UCSD-AML1 (cell line): ENCODE data around the gene SHANK2.

Experiments used
- DNase-seq: peaks from one replicate; lab custom pipeline; 2025; ENCODE audit not compliant: unreplicated experiment; lab: John Stamatoyannopoulos, UW

The SHANK2 gene

DNA sequence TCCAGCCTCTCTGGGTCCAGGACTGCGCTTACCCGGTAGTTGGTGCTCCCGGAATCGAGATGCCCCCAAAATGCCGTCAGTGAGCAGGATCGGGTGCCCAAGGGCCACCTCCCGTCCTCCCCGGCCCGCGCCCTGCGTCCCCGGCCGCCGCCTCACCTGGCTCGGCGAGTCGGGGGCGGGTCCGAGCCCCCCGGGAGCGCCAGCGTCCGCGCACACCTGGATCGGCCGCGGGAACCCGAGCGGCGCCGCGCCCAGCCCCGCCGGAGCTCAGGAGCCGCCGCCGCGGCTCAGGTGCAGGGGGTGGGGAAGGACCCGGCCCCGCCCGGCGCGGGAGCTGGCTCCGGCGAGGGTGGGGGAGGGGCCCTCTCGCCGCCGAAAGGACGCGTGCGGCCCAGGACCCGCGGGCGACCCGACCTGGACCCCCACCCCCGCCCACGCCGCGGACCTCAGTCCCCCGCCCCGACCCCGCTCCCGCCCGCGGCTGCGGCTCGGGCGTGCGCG is at the start of gene SHANK2:
TSS of gene SHANK2 (minus strand) at position 309 of the 501 bp plus-strand sequence. CDS start 105,251 bp downstream, outside the sequence.
- no peak for DNase-seq

DNA sequence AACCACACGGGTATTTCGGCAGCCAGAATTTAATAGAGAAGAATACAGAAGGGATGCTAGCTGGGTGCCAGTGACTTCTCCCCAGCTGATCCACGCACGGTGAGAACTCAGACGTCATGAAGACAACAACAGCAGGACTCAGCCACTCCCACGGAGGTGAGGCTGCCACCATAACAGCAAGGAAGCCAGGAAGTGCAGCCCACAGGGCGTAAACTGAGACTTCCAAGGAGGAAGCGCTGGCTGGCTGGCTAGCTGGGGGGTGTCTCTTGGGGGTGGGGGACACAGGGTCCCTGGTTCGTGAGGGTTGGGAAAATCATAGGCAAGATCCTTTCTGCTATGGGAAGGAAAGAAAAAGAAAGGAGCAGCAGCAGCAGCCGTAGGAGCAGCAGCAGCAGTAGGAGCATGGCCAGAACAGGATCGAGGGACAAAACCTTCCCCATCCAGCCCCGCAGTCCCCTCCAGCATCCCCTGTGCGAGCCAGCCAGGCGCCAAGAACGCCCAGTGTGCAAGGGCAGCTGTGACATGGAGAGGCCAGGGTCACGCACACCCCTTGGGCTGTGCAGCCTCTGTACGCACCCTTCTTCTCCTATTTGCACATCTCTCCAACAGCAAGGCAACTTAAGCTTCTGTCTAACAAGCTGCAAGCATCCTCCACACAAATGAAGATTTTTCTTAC is 49.6 kb upstream of the SHANK2 start:
- no peak for DNase-seq

DNA sequence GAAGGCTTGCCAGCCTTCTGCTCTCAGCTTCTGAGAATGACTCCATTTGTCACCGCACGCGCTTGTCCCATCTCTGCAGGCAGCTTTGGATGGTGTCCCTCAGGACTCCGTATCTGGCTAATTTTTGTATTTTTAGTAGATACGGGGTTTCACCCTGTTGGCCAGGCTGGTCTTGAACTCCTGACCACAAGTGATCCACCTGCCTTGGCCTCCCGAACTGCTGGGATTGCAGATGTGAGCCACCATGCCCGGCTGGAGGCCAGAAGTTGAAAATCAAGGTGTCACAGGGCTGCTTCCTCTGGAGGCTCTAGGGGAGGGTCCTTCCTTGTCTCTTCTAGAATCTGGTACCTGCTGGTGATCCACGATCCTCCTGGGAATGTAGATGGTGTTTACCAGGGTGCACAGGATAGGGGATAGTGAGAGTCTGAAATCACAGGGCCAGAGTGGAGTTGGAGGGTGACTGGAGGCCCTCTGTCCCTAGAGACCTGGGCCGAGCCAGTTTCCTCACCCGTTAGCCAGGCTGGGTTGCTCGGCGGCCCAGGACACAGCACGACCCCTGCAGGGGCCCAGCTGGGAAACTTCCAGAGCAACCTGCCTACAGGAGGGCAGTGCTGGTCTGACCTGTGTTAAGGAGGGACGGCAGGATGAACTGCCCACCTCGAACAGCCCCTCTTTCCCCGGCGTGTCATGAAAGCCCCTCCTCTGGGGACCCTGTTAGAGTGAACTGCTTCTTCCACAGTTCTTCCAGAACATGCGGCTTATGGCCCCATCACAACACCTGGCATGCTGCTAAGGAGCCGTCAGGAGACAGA is 48.9 kb upstream of the SHANK2 start:
- DNase-seq = no peak

DNA sequence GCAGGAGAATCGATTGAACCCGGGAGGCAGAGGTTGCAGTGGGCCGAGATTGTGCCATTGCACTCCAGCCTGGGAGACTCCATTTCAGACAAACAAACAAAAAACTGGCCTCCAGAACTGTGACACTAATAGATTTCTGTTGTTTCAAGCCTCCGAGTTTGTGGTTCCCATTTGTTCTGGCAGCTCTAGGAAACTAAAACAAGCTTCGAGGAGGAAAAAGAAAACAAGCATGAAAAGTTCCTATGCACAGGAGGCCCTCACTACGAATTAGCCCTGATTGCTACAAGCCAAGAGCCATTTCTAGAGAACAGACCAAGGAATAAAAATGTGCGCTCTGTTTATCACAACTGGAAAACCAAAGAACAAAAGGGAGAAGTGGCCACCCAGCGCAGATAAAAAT is 47.8 kb upstream of the SHANK2 start:
- no peak for DNase-seq

DNA sequence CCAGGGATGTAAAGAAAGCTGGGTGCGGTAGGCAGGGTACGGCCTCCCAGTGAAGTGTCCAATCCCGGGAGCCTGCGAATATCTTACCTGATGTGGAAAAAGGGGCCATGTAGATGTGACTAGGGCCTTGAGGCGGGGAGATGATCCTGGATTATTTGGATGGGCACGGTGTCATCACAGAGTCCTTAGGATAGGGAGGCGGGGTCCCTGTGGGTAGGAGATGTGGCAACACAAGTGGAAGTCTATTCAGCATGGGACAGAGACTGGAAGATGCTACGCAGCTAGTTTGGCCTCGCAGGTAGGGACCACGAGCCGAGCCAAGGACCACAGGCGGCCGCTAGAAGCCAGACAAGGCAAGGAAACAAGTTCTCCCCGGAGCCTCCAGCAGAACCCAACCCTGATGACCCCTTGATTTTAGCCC is 46.4 kb upstream of the SHANK2 start:
- DNase-seq = no peak

DNA sequence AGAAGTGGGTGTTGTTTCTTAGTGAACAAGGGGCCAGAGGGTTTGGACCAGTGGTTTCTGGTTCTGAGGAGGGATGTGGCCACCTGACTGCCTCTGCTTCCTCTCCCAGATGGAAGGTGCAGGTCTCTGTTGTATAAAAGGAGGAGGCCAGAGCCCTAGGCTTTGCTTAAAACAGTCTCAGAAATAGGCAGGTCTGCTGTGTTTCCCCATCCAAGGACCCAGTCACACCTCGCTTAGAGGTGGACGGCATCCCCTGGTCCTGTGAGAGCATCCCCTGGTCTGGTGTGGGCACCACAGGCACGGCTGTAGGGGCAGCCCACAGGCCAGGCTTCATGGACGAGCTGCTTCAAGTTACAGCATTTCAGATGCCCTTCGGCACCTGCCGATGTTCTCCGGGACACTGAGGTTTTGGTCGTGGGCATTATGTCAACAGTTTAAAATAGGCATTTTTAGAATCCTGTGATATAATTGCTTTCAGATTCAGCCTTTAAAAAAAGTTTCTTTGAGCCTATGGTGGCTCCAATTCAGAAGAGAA is 45.7 kb upstream of the SHANK2 start:
- DNase-seq = no peak

DNA sequence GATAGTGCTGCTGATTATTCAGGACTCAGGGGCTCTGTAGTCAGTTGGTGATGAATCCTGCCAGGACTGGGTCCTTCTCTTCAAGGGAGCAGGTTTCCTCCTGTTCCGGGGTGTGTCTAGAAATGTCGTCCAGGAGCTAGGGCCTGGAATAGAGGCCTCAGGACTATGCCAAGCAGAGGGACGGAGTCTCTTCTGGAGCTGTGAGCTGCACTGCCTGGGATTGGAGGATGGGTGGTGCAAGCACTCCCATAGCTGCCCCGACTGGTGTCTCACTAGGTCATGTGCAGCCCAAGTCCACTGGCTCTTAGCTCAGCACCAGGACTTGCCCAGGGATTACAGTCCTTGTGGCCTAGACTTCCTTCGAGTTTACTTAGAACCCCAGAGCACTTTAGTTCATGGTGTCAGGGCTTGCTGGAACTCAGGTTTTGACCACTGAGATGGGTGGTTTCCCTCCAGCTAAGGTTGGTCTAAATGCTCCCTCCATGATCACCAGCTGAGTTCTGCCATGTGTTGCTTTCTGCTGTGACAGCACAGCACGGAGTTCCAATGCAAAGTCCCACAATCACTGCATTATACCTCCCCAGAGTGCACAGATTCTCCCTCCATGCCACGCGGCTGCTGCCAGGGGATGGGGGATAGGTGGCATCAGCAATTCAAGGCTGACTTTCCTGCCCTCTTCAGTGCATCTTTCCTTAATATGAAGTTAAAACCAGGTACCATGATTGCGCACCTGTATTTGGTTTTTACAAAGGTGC is 42.6 kb upstream of the SHANK2 start:
- no peak for DNase-seq

DNA sequence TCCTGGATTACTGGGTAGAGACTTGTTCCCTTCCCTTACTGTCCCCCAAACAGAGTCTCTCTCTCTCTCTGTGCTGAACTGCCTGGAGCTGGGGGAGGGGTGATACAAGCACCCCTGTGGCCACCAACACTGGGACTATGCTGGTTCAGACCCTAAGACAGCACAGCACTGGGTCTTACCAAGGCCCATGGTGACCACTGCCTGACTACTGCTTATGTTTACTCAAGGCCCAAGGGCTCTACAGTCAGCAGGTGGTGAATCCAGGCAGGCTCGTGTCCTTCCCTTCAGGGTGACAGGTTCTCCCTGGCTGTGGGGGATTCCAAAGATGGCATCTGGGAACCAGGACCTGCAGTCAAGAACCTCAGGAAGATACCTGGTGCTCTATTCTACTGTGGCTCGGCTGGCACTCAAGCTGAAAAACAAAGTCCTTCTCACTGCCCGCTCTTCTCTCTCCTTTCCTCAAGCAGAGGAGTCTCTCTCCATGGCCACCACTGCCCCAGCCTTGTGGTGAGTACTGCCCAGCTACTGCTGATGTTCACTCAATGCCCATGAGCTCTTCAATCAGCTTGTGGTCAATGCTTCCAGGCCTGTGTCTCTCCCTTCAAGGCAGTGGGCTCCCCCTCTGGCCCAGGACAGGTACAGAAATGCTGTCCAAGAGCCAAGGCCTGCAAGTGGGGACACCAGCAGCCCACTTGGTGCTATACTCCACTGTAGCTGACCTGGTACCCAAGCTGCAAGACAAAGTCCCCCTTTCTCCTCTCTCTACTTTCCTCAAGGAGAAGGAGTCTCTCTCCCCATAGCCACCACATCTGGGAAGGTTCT is 41.8 kb upstream of the SHANK2 start:
- DNase-seq = no peak

DNA sequence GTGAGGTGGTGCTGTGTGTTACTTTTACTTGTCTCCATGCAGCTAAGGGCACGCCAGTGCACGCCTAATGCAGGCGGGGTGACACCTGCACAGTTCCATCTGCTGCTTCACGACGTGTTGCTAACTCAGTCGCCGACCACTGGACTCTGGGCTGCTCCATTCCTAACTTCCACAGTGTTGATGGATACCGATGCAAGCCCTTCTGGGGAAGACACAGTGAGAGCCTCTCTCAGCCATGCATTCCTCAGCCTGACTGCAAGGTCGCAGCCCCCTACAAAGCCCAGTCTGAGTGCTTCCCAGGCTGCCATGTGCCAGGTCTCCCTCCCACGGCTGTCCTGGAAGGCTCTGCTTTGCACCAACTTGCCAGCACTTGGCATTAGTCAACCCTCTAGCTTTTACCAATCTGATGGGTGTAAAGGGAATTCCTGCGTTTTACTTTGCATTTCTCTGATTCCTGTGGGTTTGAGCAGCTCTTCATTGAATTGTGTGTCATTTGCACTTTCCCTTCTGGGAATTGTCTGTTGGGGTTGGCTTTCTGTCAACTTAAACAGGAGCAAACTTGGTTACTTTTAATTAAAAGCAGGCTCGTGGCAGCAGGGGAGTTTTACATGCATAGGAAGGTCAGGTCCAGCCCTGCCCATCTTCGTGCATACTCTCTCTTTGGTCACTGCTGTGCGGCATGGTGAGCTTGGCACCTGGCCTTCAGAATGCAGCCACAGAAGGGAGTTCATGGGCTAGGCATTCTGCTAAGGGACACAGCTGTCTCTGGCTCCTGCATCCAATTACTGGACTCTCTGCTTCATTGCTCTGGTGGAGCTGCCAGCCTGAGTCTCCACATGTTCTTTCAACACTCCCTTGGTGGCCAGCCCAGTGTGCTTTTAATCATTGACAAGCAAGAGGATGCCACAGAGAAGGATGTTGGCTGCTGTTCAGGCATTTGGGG is 34.6 kb upstream of the SHANK2 start:
- no peak for DNase-seq

DNA sequence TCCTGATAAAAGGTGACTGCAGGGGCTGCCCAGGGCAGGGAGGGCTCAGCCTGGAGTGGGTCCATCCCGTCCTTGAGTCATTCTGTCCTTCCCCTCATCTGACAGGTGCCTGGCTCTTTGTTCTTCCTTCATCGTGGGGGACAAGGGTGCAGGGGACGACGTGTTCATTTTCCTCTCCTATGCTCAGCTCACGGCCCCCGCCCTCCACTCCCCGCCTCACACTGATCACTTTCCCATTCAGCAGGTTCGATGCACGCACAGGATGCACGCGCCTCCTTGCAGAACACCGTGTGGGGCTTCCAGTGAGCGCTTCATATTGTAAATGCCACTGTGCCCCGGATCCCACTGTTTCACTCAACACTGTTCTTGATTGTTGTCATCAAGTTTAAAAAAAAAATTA is 32.7 kb upstream of the SHANK2 start:
- no peak for DNase-seq

DNA sequence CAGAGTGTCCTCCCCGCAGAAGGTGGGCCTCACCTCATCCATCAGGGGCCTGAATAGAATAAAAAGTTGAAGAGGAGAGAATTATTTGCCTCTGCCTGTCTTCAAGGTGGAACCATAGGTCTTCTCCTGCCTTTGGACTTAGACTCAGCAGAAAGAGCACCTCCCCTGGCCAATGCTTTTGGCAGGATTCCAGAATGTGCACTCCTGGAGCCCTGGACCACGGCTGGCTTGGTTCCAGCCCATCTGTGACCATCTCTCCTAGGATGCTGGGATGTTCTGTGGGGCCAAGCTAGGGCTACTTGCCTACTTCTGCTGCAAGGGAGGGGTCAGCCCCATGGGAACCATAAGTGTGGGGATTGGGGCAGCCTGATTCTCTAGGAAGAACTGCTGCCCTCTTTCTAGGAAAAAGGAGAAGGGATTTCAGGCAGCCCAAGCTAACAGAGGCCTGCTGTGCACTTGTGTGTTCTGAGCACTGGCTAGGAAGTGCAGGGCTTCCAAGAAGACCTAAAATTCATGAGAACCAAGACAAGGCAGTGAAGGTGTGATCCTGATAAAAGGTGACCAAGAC is 32.2 kb upstream of the SHANK2 start:
- no peak for DNase-seq

DNA sequence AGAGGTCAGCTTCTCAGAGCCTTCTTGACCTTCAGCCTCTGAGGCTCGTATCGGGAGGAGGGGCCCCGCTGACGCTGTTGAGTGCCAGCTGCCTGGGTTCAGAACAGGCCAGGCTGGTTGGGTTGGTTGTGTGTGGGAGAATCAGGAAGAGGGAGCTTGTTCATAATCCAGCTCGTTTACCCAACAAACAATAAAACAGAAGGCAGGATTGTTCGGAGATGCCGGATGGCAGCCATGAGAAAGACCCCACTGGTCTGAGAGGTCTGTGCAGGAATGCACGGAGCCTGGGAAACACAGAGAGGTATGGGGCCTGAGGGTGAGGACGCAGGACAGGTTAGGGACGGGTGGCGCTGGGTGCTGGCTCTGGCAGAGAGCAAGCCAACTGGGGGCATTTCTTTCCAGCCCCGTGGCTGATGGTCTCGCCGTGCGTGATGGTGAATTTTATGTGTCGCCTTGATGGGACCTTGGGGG is 31.6 kb upstream of the SHANK2 start:
- no peak for DNase-seq

DNA sequence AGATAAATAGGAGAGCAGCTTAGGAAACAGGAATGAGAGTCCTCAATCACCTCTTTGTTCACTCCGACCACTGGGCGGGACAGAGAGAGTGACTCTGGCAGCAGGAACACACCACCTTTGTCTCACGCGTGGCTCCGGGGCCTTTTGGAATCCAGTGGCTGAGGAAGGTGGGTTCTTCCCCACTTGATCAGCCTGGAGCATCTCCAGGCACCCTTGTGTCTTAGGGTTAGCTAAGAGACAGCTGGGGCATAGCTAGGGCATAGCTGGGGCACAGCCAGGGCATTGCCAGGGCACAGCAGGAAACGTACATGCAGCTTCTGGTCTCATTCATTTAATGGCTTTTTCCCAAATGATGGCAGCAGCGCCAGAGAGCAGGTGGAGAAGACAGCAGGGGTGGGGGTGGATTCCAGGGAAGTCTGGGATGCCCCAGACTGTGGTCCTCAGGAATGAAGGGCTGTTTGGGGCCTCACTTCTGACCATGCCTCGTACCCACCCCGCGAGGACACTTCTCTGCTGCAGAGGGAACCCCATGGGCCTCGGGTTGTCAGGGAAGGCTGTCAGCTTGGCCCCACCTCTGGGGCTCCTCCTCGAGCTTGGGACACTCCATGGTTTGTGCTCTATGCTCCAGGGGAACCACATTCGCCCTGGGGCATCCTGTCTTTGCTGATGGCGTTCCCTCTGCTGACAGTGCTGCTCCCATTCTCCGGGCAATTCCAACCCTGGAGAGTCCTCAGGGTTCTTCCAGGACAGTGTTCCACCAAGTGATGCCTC is 30.4 kb upstream of the SHANK2 start:
- DNase-seq = no peak

DNA sequence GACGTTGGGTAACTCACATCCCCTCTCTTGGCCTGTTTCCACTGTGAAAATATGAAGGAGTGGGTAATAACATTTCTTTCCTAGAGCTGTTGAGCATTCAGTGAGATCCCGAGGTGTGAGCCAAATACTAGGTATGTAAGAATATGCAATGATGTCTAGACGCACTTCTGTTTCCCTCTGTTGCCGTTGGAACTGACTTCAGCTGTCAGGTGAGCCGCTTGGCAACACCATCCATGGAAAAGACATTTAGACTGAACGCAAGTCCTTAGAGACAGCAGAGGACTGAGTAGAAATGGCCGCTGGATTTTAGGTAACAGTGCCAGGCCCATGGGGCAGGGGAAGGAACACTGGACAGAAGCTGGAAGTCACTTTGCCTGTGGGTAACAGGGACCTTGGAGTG is 29.5 kb upstream of the SHANK2 start:
- DNase-seq = no peak

DNA sequence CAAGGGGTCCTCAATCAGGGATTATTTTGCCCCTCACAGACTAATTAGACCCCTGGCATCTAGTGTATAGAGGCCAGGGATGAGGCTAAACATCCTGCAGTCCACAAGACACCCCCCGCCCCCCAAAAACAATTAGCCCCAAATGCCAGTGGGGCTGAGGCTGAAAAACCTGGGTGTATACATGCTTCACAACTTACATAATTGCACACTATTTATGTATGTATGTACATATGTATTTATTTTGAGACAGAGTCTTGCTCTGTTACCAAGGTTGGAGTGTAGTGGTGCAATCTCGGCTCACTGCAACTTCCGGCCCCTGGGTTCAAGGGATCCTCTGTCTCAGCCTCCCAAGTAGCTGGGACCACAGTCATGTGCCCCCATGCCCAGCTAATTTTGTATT is 28.8 kb upstream of the SHANK2 start:
- no peak for DNase-seq

DNA sequence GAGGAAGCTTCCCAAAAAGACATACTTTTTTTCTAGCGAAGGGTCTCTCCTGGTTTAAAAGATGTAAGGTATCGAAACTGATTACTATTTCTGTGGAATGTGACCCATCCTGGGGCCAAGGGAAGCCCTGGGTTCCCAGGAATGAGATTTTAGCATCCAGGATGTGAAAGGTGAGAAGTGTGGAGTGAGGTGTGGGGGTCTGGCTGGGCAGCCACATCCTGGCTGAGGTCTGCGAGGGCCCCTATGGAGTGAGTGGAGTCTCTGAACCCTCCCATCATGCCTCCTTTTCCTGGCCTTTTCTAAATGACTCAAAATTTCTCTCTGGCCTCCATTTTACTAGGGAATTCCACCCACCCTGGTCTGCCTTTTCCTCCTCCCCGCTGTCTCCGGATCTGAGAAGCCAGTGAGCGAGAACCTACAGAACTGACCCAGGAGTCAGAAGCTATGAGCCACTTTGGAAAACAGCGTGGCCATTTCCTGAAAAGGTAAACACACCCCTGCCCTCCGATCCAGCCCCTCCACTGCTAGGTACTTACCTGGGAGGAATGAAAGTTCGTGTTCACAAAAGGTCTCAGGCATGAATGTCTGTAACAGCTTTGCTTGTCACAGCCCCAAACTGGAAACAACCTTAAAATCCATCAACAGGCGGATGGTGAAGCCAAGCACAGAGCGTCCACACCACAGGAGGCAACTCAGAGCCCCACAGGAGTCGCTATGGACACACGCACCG is 27.7 kb upstream of the SHANK2 start:
- DNase-seq = no peak

DNA sequence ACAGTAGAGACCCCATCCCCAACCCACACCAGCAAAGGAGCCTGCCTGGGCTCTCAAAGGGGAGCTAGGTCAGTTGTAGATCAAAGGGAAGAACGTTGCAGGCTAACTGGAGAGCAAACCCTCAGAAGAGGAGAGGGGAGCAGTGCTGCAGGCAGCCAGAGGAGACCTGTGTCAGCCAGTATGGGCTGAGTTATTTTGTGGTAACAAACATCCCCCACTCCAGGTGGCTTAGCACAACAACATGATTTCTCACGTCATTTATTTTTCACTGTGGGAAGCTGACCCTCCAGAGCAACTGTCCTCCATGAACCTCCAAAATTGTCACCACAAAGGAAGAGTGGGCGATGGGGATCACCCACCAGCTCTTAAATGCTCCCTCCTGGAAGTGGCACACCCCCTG is 19.8 kb upstream of the SHANK2 start:
- no peak for DNase-seq
